GM12878 (cell line): ENCODE results near the gene FOLR2. TPM values are rescaled to one million over a fixed set of nuclear protein-coding genes. Genes with fewer than 3 reads are reported as not detected.

Experiments used
- ATAC-seq: fragments of 200-7000 bp; cut with Tn5 transposase; 3 replicates; pipeline ENCODE4 v1.9.1; 2020; ENCODE audit warnings: mild to moderate bottlenecking, moderate library complexity
- BruUV-seq: library from RNA; stranded (reverse); fragments of 400-500 nt; replicated peaks from 2 replicates; lab custom pipeline; 2021; lab: Mats Ljungman, UMichigan
- CTCF ChIA-PET: fragments of 300-600 bp; sonication (Branson Sonifier 250); formaldehyde crosslinking; extraction: SDS; loops from one replicate; lab custom pipeline; 2021; ENCODE audit warnings: inconsistent platforms; lab: Yijun Ruan, JAX
- POLR2A ChIA-PET: fragments of 350-600 bp; formaldehyde crosslinking; extraction: SDS; loops from one replicate; lab custom pipeline; 2021; ENCODE audit warnings: inconsistent platforms; lab: Charles Lee
- RAD21 ChIA-PET: fragments of 300-600 bp; sonication (Branson Sonifier 250); formaldehyde crosslinking; loops from one replicate; lab custom pipeline; 2023; ENCODE audit warnings: antibody characterized with exemption; ENCODE audit not compliant: unreplicated experiment; lab: Charles Lee
- SMC1A ChIA-PET: fragments of 300-600 bp; sonication (Branson Sonifier 250); formaldehyde crosslinking; loops from one replicate; lab custom pipeline; 2023; ENCODE audit not compliant: unreplicated experiment, uncharacterized antibody; lab: Charles Lee
- DNase-seq: peaks from one replicate; pipeline ENCODE4 v3.0.0-alpha.2; 2011; ENCODE audit warnings: low read depth, low spot score
- FAIRE-seq: peaks from 3 replicates; lab custom pipeline; 2011; peaks lifted over from hg19 to GRCh38; lab: Jason Lieb, UNC
- H2AFZ ChIP-seq: 2 replicates; pipeline ENCODE4 v1.6.0; 2011; ENCODE audit warnings: low read depth, low read length, control low read depth; ENCODE audit not compliant: control insufficient read depth
- H3K27ac ChIP-seq: 2 replicates; pipeline ENCODE4 v1.5.1; 2011; ENCODE audit warnings: control low read depth; ENCODE audit not compliant: control insufficient read depth, insufficient read depth
- H3K27me3 ChIP-seq, 2 experiments: replicated peaks in 1 of 2; 2 replicates each; pipeline versions ENCODE4 v1.6.0 to v1.6.1; 2011; ENCODE audit warnings: low read length in 1 of 2; ENCODE audit not compliant: control insufficient read depth in 2 of 2, insufficient read depth in 2 of 2
- H3K36me3 ChIP-seq, 2 experiments: 2 replicates each; pipeline ENCODE4 v1.5.1; 2011; ENCODE audit warnings: low read length in 1 of 2; ENCODE audit not compliant: control insufficient read depth in 2 of 2, insufficient read depth in 2 of 2
- H3K4me1 ChIP-seq: 2 replicates; pipeline ENCODE4 v1.6.1; 2011; ENCODE audit warnings: mild to moderate bottlenecking, low read length, moderate library complexity, mixed read lengths; ENCODE audit not compliant: control insufficient read depth, insufficient read depth
- H3K4me2 ChIP-seq: 2 replicates; pipeline ENCODE4 v1.6.0; 2011; ENCODE audit warnings: control low read depth; ENCODE audit not compliant: control insufficient read depth, insufficient read depth
- H3K4me3 ChIP-seq: fragments of 200-600 bp; sonication (generic); 2 replicates; pipeline ENCODE4 v1.5.1; 2016
- H3K79me2 ChIP-seq: 2 replicates; pipeline ENCODE4 v1.6.0; 2011; ENCODE audit warnings: low read length; ENCODE audit not compliant: control insufficient read depth, insufficient read depth
- H3K9ac ChIP-seq: 2 replicates; pipeline ENCODE4 v1.8.0; 2011; ENCODE audit warnings: low read length, control low read depth, mixed read lengths; ENCODE audit not compliant: control insufficient read depth, insufficient read depth
- H3K9me3 ChIP-seq: replicated peaks from 3 replicates; pipeline ENCODE4 v1.5.1; 2011; ENCODE audit warnings: mild to moderate bottlenecking, low read length; ENCODE audit not compliant: control insufficient read depth, insufficient read depth
- H4K20me1 ChIP-seq: 2 replicates; pipeline ENCODE4 v1.6.0; 2011; ENCODE audit not compliant: control insufficient read depth, insufficient read depth
- IRF4 ChIP-seq: IDR thresholded peaks from 2 replicates; pipeline ENCODE4 v1.6.1; 2011; ENCODE audit warnings: low read depth, low read length
- MYC ChIP-seq: IDR thresholded peaks from 2 replicates; pipeline ENCODE4 v1.6.1; 2011; ENCODE audit warnings: mild to moderate bottlenecking, low read length, moderate library complexity, inconsistent platforms; ENCODE audit not compliant: insufficient read depth, insufficient replicate concordance, insufficient read length, severe bottlenecking
- SP1 ChIP-seq: IDR thresholded peaks from one replicate; pipeline ENCODE4 v1.6.1; 2011; ENCODE audit warnings: low read depth, low read length
- ZNF687 ChIP-seq: fragments of 450-650 bp; IDR thresholded peaks from 2 replicates; pipeline ENCODE4 v1.6.1; 2017; ENCODE audit warnings: mild to moderate bottlenecking, moderate library complexity
- WGBS: methylation state at CpG from one replicate; pipeline ENCODE4 v1.1.6; 2016; ENCODE audit warnings: low lambda C conversion rate; ENCODE audit not compliant: insufficient replicate concordance, insufficient coverage; ENCODE audit errors: missing lambda C conversion rate; 5-methylcytosine and 5-hydroxymethylcytosine counted together
- in situ Hi-C: fragments of 300-500 bp; cut with MboI; formaldehyde crosslinking; loops from 9 replicates; pipeline ENCODE4 v1.14.3; 2018; ENCODE audit warnings: mixed read lengths
- intact Hi-C: fragments of 100-400 bp; cut with micrococcal nuclease; formaldehyde crosslinking; loops from one replicate; pipeline ENCODE4 v1.14.2; 2022; ENCODE audit not compliant: unreplicated experiment
- polyA plus RNA-seq, 11 experiments: library from polyadenylated mRNA; depleted of rRNA in 4 of 11; unstranded in 6 of 11; stranded (reverse) in 5 of 11; fragments of >200 nt; fragmentation: Nextera tagmentation in 4 of 11; fragmentation: Illumina TruSeq in 1 of 11; extraction: Ambion mirVana in 4 of 11; extraction: Trizol in 1 of 11; gene quantifications; 1 replicate in 1 of 11; 2 replicates in 10 of 11; pipeline versions ENCODE4 v1.2.1 to v1.2.3, GENCODE V29; 2011 to 2016; ENCODE audit warnings: inconsistent platforms in 2 of 11, missing spikeins in 2 of 11, low read depth in 1 of 11
- total RNA-seq, 4 experiments: library from RNA; depleted of rRNA in 3 of 4; stranded (reverse); fragments of >200 nt in 3 of 4; fragmentation: Illumina TruSeq in 1 of 4; extraction: Trizol in 1 of 4; gene quantifications; 2 replicates each; pipeline versions ENCODE4 v1.2.1 to v1.2.3, GENCODE V29; 2013 to 2021

Gene FOLR2
- total and polyA plus RNA-seq, 10 of the 15 experiments (the other 5 are each of a cell fraction or from before 2014, with no cell fraction given), result 0.10 to 11.1 (median 1.9) TPM

GRCh38 chr11:72208281-72208680 lies 8.3 kb upstream of the FOLR2 start:
- no peak for ATAC-seq
- peaks cover 2% of the 10 kb centered on the region; the same call in 1 of the 2 replicates for H3K4me1 ChIP-seq
- H3K9ac ChIP-seq, result no peak overlapping the region
- ChIA-PET CTCF (interaction anchor here (0.7 to 1.4 kb wide), 5 partner anchors 25 to 223 kb away, joined by 3 to 4 read pairs (median 3); no protein-coding TSS in a partner anchor), RAD21 (no interaction called here), SMC1A (interaction anchor here (0.9 to 1.2 kb wide), 2 partner anchors 25 to 60 kb away, joined by 4 read pairs; no protein-coding TSS in a partner anchor), POLR2A (interaction anchor here (1.2 kb wide), 1 partner anchor 14 kb away, joined by 7 read pairs; no protein-coding TSS in a partner anchor)
- FAIRE-seq, result no peak
- no peak overlapping the region for H3K4me2 ChIP-seq
- no peaks in the 10 kb centered on the region for H3K79me2 ChIP-seq
- H4K20me1 ChIP-seq, result no peaks in the 10 kb centered on the region
- intact Hi-C loops (no loop called here), in situ Hi-C loops (no loop called here)
- H3K36me3 ChIP-seq, result no peaks in the 10 kb centered on the region
- H3K27ac ChIP-seq, result no peak overlapping the region
- no peak for TF ChIP-seq ZNF687
- no peak for TF ChIP-seq IRF4
- TF ChIP-seq SP1, result no peak
- no peak for TF ChIP-seq MYC
- H2AFZ ChIP-seq, result no peak overlapping the region
- no peak overlapping the region for H3K4me3 ChIP-seq
- no TSS peak for BruUV-seq
- H3K9me3 ChIP-seq, result peaks cover 2% of the 10 kb centered on the region
- WGBS, result 31% methylated on average over 3 of the region's 3 CpGs
- H3K27me3 ChIP-seq, result no peaks in the 10 kb centered on the region
- DNase-seq, result no peak
